ENCODE measurements around the gene LY6G6D. TPM values are rescaled to one million over a fixed set of nuclear protein-coding genes. Genes with fewer than 3 reads are reported as not detected.
A peak's percentile ranks its signal among the peaks of the same experiment; 100 is the strongest.

The LY6G6D gene
- total RNA-seq, 1 experiment from 2014 or later, result not detected

DNA sequence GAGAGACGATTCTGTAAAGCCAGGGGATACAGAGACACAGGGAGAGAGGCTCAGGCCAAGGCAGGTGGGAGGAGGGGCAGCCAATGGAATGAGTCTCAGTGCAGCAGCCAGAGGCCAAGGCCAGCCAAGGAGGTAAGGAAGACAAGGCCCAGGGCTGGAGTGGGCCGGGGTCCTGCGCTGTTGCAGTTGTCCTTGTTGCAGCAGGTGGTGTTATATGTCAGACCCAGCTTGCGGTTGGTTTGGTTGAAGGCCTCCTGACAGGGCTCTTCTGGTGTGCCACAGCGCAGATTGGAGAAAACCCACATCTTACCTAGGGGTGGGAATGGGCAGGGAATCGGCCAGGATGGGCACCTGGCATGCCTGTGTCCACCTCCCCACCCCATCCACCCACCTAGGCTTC, 3.9 kb downstream of the LY6G6D start:
- H3K79me1 ChIP-seq (ENCODE audit: insufficient read depth, low read depth, low read length, poor library complexity, severe bottlenecking), result no peaks in the 10 kb centered on the region
- DNase-seq, result no peak
- no CpG with 5 or more reads among the region's 6 CpGs for WGBS (ENCODE audit: extremely low coverage, insufficient read length, low lambda C conversion rate)

More for the DNA sequence above, 3.9 kb downstream of the LY6G6D start:
- Mint-ChIP-seq H3K27ac (peak overlapping the region in 2 of 3 experiments; percentile 87 to 90; a peak in 3 of 7 replicates), H3K4me3 (peak overlapping the region in 1 of 2 experiments; percentile 13; a peak in 2 of 5 replicates), H3K4me1 (peaks cover 27 to 38% of the 10 kb centered on the region in 2 experiments), H3K9me3 (no peaks in the 10 kb centered on the region), H3K27me3 (ENCODE audit: low read depth) (no peaks in the 10 kb centered on the region), H3K36me3 (ENCODE audit: insufficient read depth in 1 of 3, low read depth in 3 of 3) (no peaks in the 10 kb centered on the region)
- H2BK120ac ChIP-seq (ENCODE audit: low read depth, low read length, poor library complexity, severe bottlenecking), result no peak overlapping the region
- H3K23ac ChIP-seq (ENCODE audit: insufficient read length, low read depth, low read length), result no peak overlapping the region
- no peaks in the 10 kb centered on the region for H3K9me3 ChIP-seq (ENCODE audit: control insufficient read depth, low read depth, low read length)
- no peak overlapping the region for H3K14ac ChIP-seq (ENCODE audit: insufficient read depth, low read length)
- H3K23me2 ChIP-seq (ENCODE audit: insufficient read length, low read depth, low read length, poor library complexity, severe bottlenecking), result no peaks in the 10 kb centered on the region
- no peak overlapping the region for H4K5ac ChIP-seq (ENCODE audit: insufficient read length, low read depth, low read length)
- H3T11ph ChIP-seq (ENCODE audit: low read length), result no peak overlapping the region
- no peak overlapping the region for H3K4ac ChIP-seq (ENCODE audit: low read depth, low read length)
- no peak overlapping the region for H2BK15ac ChIP-seq (ENCODE audit: low read depth, low read length)
- H3K18ac ChIP-seq (ENCODE audit: insufficient read length, low read depth, low read length), result no peak overlapping the region
- no peak overlapping the region for H3K9ac ChIP-seq (ENCODE audit: extremely low read depth, insufficient read length, low read length)
- no peak overlapping the region for H2AK5ac ChIP-seq (ENCODE audit: insufficient read length, low read length)
- H2BK12ac ChIP-seq (ENCODE audit: insufficient read length, low read depth, low read length), result no peak overlapping the region
- H3K27ac ChIP-seq (ENCODE audit: insufficient read length, low read depth, low read length), result no peak overlapping the region
- H3K27me3 ChIP-seq (ENCODE audit: insufficient read depth, low read length), result no peaks in the 10 kb centered on the region
- no peaks in the 10 kb centered on the region for H3K79me2 ChIP-seq (ENCODE audit: insufficient read depth, low read length)
- H2AFZ ChIP-seq (ENCODE audit: low read length), result no peak overlapping the region
- no peaks in the 10 kb centered on the region for H4K20me1 ChIP-seq (ENCODE audit: control insufficient read depth, insufficient read depth, insufficient read length)
- no peak overlapping the region for H2BK5ac ChIP-seq (ENCODE audit: insufficient read length, low read length)
- peaks cover 10% of the 10 kb centered on the region; the same call in 1 of the 2 replicates for H3K4me1 ChIP-seq (ENCODE audit: insufficient read depth, low read length)
- H3K4me2 ChIP-seq (ENCODE audit: insufficient read depth, insufficient read length, low read length), result no peak overlapping the region
- H4K91ac ChIP-seq (ENCODE audit: insufficient read length, low read depth, low read length), result no peak overlapping the region
- H3K56ac ChIP-seq (ENCODE audit: insufficient read length, low read depth, low read length), result no peak overlapping the region
- TF ChIP-seq CTCF (conservative IDR thresholded peaks at IDR 0.05), result no peak
- no peak overlapping the region for H2BK20ac ChIP-seq (ENCODE audit: low read depth, low read length, poor library complexity, severe bottlenecking)
- H4K8ac ChIP-seq (replicated peaks; ENCODE audit: insufficient read length, low read depth, low read length), result no peak overlapping the region
